CD4-positive, alpha-beta T cell (primary cell): ENCODE measurements around the gene MCTS1. TPM values are rescaled to one million over a fixed set of nuclear protein-coding genes. Genes with fewer than 3 reads are reported as not detected.
"Not testable (repeated sequence)": the region's sequence is repeated elsewhere in the genome, so short reads cannot be mapped to it uniquely, and the experiment has no call there.

ENCODE experiments used
- ATAC-seq: fragments of 200-7000 bp; cut with Tn5 transposase; one replicate; pipeline ENCODE4 v1.10.0; 2022; ENCODE audit warnings: mild to moderate bottlenecking; ENCODE audit not compliant: poor library complexity
- CTCF ChIA-PET: fragments of 350-600 bp; sonication (Branson Sonifier 250); formaldehyde crosslinking; loops from one replicate; lab custom pipeline; 2021; ENCODE audit warnings: antibody characterized with exemption, inconsistent platforms; lab: Charles Lee
- POLR2A ChIA-PET: fragments of 350-600 bp; sonication (Branson Sonifier 250); formaldehyde crosslinking; loops from one replicate; lab custom pipeline; 2021; ENCODE audit warnings: antibody characterized with exemption, inconsistent platforms; lab: Charles Lee
- DNase-seq, 14 experiments: peaks; one replicate each; pipeline ENCODE4 v3.0.0-alpha.2; 2013 to 2020; ENCODE audit warnings: mixed read lengths in 2 of 14
- H3K27ac ChIP-seq, 2 donors: one replicate each; pipeline versions ENCODE4 v1.5.1 to v1.7.0; 2013; ENCODE audit warnings: low read length in 2 of 2, low read depth in 1 of 2, mild to moderate bottlenecking in 1 of 2
- H3K27me3 ChIP-seq, 2 experiments: 1 replicate in 1 of 2; 2 replicates in 1 of 2; pipeline versions ENCODE4 v1.6.1 to v1.7.0; 2013; ENCODE audit warnings: low read length in 2 of 2, control low read depth in 1 of 2, mild to moderate bottlenecking in 1 of 2, moderate library complexity in 1 of 2; ENCODE audit not compliant: insufficient read depth in 2 of 2, control insufficient read depth in 1 of 2
- H3K36me3 ChIP-seq: one replicate; pipeline ENCODE4 v1.6.1; 2013; ENCODE audit warnings: low read length, control low read depth; ENCODE audit not compliant: insufficient read depth
- H3K4me1 ChIP-seq: one replicate; pipeline ENCODE4 v1.6.1; 2013; ENCODE audit warnings: low read length, control low read depth; ENCODE audit not compliant: insufficient read depth
- H3K4me3 ChIP-seq: one replicate; pipeline ENCODE4 v1.5.1; 2013; ENCODE audit warnings: mild to moderate bottlenecking, low read length, moderate library complexity
- H3K9me3 ChIP-seq, 2 experiments: 1 replicate in 1 of 2; 2 replicates in 1 of 2; pipeline versions ENCODE4 v1.6.1 to v1.7.0; 2013; ENCODE audit warnings: low read length in 2 of 2, mild to moderate bottlenecking in 2 of 2, control low read depth in 1 of 2, moderate library complexity in 1 of 2; ENCODE audit not compliant: control insufficient read depth in 1 of 2, insufficient read depth in 1 of 2
- H3K27ac Mint-ChIP-seq: one replicate; pipeline ENCODE4 v1.8.0; 2020; ENCODE audit warnings: mixed read lengths
- H3K27me3 Mint-ChIP-seq: one replicate; pipeline ENCODE4 v1.8.0; 2021; ENCODE audit warnings: mixed read lengths
- H3K36me3 Mint-ChIP-seq: one replicate; pipeline ENCODE4 v1.8.0; 2021; ENCODE audit warnings: low read depth, mixed read lengths
- H3K4me1 Mint-ChIP-seq: one replicate; pipeline ENCODE4 v1.8.0; 2021; ENCODE audit warnings: low read depth, mixed read lengths
- H3K4me3 Mint-ChIP-seq: one replicate; pipeline ENCODE4 v1.8.0; 2020; ENCODE audit warnings: mild to moderate bottlenecking, mixed read lengths
- H3K9me3 Mint-ChIP-seq: one replicate; pipeline ENCODE4 v1.8.0; 2020; ENCODE audit warnings: mixed read lengths
- CTCF ChIP-seq: fragments of 200-600 bp; IDR thresholded peaks from one replicate; pipeline ENCODE4 v1.8.0; 2022; ENCODE audit warnings: antibody characterized with exemption, mild to moderate bottlenecking
- intact Hi-C, 2 experiments: fragments of 100-400 bp; cut with DNase I in 1 of 2; cut with micrococcal nuclease in 1 of 2; formaldehyde crosslinking; loops; one replicate each; pipeline versions ENCODE4 v1.15.1 to v1.9.0; 2023 to 2025; cut with DNase I, micrococcal nuclease
- total RNA-seq, 174 experiments: library from RNA in 2 of 174; stranded (reverse) in 2 of 174; gene quantifications; one replicate each; pipeline ENCODE4 v1.2.3 and lab custom pipeline; 2021 to 2026

MCTS1 gene
- total RNA-seq, 2 experiments from 2014 or later = 10.1 to 10.9 TPM

GRCh38 chrX:120647127-120647526, 43.2 kb downstream of the MCTS1 start:
- Mint-ChIP-seq H3K27me3 (no peaks in the 10 kb centered on the region), H3K27ac (no peak overlapping the region), H3K4me1 (no peaks in the 10 kb centered on the region), H3K9me3 (no peaks in the 10 kb centered on the region), H3K4me3 (no peak overlapping the region), H3K36me3 (no peaks in the 10 kb centered on the region)
- ATAC-seq (no peak), DNase-seq (no peak)
- intact Hi-C loops = no loop called here
- no peaks in the 10 kb centered on the region for H3K4me1 ChIP-seq
- H3K9me3 ChIP-seq = no peaks in the 10 kb centered on the region
- no peaks in the 10 kb centered on the region for H3K27me3 ChIP-seq
- no peak for TF ChIP-seq CTCF
- no peaks in the 10 kb centered on the region for H3K36me3 ChIP-seq
- H3K4me3 ChIP-seq = no peak overlapping the region
- no peak overlapping the region for H3K27ac ChIP-seq
- ChIA-PET CTCF (no interaction called here), POLR2A (no interaction called here)

GRCh38 chrX:120652256-120652655, 48.4 kb downstream of the MCTS1 start:
- DNase-seq, H3K4me1 Mint-ChIP-seq, ATAC-seq, H3K4me3 ChIP-seq, H3K27ac ChIP-seq, CTCF ChIA-PET, H3K9me3 ChIP-seq, H3K4me3 Mint-ChIP-seq, H3K4me1 ChIP-seq, H3K27me3 ChIP-seq, H3K36me3 ChIP-seq, POLR2A ChIA-PET, H3K36me3 Mint-ChIP-seq, H3K27ac Mint-ChIP-seq, H3K27me3 Mint-ChIP-seq, H3K9me3 Mint-ChIP-seq, intact Hi-C loops: not testable (repeated sequence)

- DNase-seq = no peak
- POLR2A ChIA-PET = no interaction called here
These were observed 49.1 kb downstream of the MCTS1 start for GRCh38 chrX:120653000-120653399.

More at GRCh38 chrX:120653000-120653399, 49.1 kb downstream of the MCTS1 start:
- no peaks in the 10 kb centered on the region for H3K9me3 ChIP-seq
- H3K4me3 ChIP-seq = no peak overlapping the region
- Mint-ChIP-seq H3K4me3 (no peak overlapping the region), H3K9me3 (no peaks in the 10 kb centered on the region), H3K27me3 (no peaks in the 10 kb centered on the region), H3K4me1 (no peaks in the 10 kb centered on the region), H3K36me3 (no peaks in the 10 kb centered on the region), H3K27ac (no peak overlapping the region)
- H3K36me3 ChIP-seq = no peaks in the 10 kb centered on the region
- CTCF ChIA-PET = no interaction called here
- H3K27me3 ChIP-seq = peaks cover 0 to 5% of the 10 kb centered on the region in 2 experiments
- no peak for TF ChIP-seq CTCF
- no peak for ATAC-seq
- intact Hi-C loops = no loop called here
- H3K4me1 ChIP-seq = no peaks in the 10 kb centered on the region
- H3K27ac ChIP-seq = no peak overlapping the region
